Measurements from ENCODE around the gene ABCC2.

GRCh38 chr10:99834410-99834809 is 52.0 kb downstream of the ABCC2 start:
- TF ChIP-seq CTCF (conservative IDR thresholded peaks at IDR 0.05; ENCODE audit: low read length) (no peak), EZH2phosphoT487 (IDR thresholded peaks at IDR 0.05; ENCODE audit: borderline replicate concordance) (no peak)

All from Loucy (cell line).